ENCODE measurements around the gene ZNF207.

DNA sequence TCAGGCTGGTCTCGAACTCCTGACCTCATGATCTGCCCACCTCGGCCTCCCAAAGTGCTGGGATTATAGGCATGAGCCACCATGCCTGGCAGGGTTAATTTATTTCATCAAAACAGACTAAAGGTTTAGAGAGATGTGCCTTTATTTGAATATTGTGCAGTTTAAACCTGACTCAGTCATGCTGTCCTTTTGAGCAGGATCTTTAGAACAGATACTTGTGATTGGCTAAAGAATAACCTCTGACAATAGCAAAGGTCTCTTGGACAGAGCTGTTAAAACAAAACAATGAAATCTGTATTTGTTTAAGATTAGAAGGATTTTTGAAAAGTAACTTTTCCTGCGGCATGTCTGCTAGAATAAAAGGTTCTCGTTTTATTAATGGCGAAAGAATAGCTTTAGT, 36.0 kb downstream of the ZNF207 start:
- TF ChIP-seq, protein P1, sequence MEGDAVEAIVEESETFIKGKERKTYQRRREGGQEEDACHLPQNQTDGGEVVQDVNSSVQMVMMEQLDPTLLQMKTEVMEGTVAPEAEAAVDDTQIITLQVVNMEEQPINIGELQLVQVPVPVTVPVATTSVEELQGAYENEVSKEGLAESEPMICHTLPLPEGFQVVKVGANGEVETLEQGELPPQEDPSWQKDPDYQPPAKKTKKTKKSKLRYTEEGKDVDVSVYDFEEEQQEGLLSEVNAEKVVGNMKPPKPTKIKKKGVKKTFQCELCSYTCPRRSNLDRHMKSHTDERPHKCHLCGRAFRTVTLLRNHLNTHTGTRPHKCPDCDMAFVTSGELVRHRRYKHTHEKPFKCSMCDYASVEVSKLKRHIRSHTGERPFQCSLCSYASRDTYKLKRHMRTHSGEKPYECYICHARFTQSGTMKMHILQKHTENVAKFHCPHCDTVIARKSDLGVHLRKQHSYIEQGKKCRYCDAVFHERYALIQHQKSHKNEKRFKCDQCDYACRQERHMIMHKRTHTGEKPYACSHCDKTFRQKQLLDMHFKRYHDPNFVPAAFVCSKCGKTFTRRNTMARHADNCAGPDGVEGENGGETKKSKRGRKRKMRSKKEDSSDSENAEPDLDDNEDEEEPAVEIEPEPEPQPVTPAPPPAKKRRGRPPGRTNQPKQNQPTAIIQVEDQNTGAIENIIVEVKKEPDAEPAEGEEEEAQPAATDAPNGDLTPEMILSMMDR (IDR thresholded peaks at IDR 0.05; ENCODE audit: low read depth, low read length, missing input control) = no peak
- TF ChIP-seq HNF4G (IDR thresholded peaks at IDR 0.05) (no peak), YY1 (IDR thresholded peaks at IDR 0.05) (no peak), EGR1 (IDR thresholded peaks at IDR 0.05; ENCODE audit: low read depth in 2 of 2) (no peak)
- TF ChIP-seq, protein P2, sequence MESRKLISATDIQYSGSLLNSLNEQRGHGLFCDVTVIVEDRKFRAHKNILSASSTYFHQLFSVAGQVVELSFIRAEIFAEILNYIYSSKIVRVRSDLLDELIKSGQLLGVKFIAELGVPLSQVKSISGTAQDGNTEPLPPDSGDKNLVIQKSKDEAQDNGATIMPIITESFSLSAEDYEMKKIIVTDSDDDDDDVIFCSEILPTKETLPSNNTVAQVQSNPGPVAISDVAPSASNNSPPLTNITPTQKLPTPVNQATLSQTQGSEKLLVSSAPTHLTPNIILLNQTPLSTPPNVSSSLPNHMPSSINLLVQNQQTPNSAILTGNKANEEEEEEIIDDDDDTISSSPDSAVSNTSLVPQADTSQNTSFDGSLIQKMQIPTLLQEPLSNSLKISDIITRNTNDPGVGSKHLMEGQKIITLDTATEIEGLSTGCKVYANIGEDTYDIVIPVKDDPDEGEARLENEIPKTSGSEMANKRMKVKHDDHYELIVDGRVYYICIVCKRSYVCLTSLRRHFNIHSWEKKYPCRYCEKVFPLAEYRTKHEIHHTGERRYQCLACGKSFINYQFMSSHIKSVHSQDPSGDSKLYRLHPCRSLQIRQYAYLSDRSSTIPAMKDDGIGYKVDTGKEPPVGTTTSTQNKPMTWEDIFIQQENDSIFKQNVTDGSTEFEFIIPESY (IDR thresholded peaks at IDR 0.05) = no peak
- TF ChIP-seq, protein P3, sequence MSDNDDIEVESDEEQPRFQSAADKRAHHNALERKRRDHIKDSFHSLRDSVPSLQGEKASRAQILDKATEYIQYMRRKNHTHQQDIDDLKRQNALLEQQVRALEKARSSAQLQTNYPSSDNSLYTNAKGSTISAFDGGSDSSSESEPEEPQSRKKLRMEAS (IDR thresholded peaks at IDR 0.05) = no peak
- TF ChIP-seq, protein P4, sequence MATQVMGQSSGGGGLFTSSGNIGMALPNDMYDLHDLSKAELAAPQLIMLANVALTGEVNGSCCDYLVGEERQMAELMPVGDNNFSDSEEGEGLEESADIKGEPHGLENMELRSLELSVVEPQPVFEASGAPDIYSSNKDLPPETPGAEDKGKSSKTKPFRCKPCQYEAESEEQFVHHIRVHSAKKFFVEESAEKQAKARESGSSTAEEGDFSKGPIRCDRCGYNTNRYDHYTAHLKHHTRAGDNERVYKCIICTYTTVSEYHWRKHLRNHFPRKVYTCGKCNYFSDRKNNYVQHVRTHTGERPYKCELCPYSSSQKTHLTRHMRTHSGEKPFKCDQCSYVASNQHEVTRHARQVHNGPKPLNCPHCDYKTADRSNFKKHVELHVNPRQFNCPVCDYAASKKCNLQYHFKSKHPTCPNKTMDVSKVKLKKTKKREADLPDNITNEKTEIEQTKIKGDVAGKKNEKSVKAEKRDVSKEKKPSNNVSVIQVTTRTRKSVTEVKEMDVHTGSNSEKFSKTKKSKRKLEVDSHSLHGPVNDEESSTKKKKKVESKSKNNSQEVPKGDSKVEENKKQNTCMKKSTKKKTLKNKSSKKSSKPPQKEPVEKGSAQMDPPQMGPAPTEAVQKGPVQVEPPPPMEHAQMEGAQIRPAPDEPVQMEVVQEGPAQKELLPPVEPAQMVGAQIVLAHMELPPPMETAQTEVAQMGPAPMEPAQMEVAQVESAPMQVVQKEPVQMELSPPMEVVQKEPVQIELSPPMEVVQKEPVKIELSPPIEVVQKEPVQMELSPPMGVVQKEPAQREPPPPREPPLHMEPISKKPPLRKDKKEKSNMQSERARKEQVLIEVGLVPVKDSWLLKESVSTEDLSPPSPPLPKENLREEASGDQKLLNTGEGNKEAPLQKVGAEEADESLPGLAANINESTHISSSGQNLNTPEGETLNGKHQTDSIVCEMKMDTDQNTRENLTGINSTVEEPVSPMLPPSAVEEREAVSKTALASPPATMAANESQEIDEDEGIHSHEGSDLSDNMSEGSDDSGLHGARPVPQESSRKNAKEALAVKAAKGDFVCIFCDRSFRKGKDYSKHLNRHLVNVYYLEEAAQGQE (IDR thresholded peaks at IDR 0.05) = no peak
